GM19193 (cell line): Measurements from ENCODE around the gene ASPSCR1.

Experiments
- POLR2A ChIP-seq: IDR thresholded peaks from 4 replicates; pipeline ENCODE4 v1.6.1; 2011; ENCODE audit not compliant: insufficient read depth, insufficient read length; ENCODE audit errors: extremely low read depth

The ASPSCR1 gene

DNA sequence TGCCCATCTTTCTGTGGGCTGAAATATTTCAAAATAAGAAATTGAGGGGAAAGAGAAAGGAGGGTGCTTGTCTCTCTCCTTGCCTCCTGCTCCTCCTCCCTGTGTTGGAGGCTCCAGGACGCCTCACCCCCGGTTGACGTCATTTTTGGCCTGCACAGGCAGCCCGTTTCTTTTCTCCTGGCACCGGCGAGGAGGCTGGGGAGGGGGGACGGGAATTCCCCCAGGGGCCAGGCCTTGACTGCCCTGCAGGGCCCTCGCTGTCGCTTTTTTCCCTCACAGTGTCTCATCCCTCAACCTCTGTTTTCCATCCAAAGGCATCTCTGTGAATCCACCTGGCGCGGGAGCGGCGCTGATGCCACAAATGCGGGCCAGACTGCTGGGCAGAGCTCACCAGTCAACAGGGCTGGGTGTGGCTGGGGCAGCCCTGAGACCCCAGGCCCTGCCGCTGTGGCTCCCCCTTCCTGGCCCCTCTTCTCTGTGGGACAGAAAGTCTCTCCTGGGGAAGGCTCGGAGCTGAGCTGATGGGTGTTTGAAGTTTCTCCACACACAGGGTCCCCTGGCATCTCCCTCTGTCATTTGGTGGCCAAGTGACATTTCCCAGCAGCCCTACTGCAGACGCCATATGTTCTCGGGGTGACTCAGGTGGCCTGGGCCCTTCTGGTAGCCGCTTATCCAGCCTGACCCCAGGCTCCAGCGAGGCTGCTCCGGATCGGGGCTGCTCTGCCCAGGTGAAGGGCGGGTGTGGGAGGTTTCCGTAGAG, 29.2 kb downstream of the ASPSCR1 start:
- TF ChIP-seq POLR2A: no peak

GRCh38 chr17:82007228-82007494, 29.7 kb downstream of the ASPSCR1 start:
- no peak for TF ChIP-seq POLR2A

DNA sequence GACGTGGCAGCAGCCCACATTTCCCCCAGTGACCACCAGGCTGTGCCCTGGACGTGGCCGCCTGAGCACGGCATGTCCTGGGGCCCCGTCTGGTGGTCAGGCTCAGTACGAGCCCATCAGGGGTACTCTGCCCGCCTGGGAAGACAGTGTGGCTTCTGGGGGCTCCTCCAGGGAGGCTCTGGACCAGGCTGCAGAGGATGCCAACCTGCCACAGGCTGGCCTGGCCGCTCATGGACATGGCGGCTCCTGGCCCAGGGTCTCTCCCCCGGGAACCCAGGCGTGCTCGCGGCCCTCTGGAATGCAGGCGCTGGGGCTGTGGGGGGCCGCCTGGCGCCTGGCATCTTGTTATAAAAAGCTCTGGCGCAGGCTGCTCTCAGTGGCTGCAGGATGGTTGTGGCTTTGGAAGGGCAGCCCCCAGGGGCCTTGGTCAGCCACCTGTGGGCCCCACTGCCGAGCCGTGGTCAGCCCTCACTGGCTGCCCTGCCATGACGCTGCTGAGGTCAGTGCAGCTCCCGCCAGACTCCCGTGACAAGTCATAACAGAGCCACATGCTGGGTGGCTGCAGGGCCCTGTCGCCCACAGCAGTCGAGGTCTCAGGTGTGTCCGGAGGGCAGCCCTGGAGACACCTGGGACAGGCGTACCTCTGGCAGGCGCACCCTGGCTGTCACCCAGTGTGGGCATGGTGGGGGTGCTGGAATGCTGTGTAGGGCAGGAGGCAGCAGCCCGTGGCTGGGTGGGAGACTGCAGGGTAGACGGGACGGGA, 30.2 kb downstream of the ASPSCR1 start:
- TF ChIP-seq POLR2A: no peak

- no peak for TF ChIP-seq POLR2A
Measured at GRCh38 chr17:82008258-82008940, 31.0 kb downstream of the ASPSCR1 start.

DNA sequence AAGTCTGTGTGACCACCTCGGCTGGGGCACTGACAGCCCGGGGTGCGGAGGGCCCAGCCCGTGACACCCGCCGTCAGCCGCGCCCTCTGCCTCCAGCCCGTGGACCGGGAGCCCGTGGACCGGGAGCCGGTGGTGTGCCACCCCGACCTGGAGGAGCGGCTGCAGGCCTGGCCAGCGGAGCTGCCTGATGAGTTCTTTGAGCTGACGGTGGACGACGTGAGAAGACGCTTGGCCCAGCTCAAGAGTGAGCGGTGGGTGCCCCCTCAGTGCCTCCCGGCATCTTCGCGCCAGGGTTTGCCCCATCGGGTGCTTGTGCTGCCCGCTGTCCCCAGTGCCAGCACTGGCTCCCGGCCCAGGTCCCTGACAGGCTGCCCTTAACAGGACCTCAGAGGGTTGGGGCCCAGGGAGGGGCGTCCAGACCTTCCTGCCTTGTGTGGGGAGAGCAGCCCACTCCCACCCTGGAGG, 31.5 kb downstream of the ASPSCR1 start:
- TF ChIP-seq POLR2A: no peak

DNA sequence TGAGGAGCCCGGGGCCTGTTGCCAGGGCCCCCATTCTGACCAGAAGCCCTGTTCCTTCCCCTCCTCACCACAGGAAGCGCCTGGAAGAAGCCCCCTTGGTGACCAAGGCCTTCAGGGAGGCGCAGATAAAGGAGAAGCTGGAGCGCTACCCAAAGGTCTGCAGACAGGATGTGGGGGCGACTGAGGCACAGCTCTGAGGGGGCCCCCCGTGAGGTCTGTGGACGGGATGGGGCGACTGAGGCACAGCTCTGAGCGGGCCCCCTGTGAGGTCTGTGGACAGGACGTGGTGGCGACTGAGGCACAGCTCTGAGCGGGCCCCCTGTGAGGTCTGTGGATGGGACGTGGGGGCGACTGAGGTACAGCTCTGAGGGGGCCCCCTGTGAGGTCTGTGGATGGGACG, 32.0 kb downstream of the ASPSCR1 start:
- TF ChIP-seq POLR2A: no peak

- no peak for TF ChIP-seq POLR2A
Measured at GRCh38 chr17:82010575-82011525, 33.4 kb downstream of the ASPSCR1 start.

DNA sequence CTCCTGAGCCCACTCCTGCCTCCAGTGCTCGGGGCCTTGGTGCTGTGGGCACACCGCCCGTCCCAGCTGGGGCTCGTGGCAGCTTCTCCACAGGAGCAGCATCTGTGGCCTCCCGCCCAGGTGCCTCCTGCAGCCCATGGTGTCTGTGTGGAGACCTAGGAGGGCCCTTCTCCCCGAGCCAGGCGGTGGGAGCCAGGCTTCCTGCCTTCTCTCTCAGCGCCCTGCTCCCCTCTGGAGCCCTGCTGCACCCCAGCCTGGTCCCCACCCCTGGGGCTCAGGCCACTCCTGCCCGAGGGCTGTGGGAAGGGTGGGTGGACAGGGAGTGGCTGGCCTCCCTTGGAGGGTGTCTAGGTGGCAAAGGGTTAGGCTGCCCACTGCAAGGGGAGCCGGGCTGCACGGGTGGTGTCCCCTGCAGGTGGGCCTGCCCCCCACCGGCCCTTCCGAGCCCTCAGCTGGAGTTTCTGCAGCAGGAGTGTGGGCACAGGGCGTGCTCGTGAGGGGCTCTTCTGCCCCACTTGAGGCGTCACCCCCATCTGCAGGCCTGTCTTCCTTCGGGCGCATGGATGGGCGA, 34.3 kb downstream of the ASPSCR1 start:
- TF ChIP-seq POLR2A: no peak

- TF ChIP-seq POLR2A: no peak
Measured at GRCh38 chr17:82012261-82012639, 34.8 kb downstream of the ASPSCR1 start.

- no peak for TF ChIP-seq POLR2A
Measured at GRCh38 chr17:82012640-82013295, 35.3 kb downstream of the ASPSCR1 start.

- TF ChIP-seq POLR2A: no peak
Measured at GRCh38 chr17:82013341-82013740, 35.9 kb downstream of the ASPSCR1 start.

DNA sequence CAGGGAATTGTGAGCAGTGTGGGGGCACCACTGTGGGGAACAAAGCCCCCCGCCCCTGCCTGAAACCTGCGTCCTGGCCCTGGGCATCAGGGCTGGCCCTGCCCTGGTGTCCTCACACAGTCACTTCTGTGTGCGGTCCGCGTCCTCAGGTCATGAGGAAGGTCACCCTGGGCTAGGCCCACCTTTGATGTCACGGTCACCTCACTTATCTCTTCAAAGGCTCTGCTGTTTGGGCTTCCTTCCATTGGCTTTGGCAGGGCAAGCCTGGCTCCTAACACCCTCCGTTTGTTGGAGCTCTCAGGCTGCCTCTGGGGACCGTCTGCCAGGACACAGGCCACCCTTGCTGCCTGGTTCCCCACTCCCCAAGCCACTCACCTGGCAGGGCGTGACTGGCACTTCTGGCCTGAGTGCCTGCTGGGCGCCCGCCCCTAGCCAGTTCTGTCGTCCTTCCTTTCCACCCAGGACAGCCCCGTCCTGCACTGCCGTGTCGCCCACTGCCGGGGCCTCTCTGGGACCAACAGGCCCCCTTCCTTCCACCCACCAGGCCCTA, 36.4 kb downstream of the ASPSCR1 start:
- no peak for TF ChIP-seq POLR2A

DNA sequence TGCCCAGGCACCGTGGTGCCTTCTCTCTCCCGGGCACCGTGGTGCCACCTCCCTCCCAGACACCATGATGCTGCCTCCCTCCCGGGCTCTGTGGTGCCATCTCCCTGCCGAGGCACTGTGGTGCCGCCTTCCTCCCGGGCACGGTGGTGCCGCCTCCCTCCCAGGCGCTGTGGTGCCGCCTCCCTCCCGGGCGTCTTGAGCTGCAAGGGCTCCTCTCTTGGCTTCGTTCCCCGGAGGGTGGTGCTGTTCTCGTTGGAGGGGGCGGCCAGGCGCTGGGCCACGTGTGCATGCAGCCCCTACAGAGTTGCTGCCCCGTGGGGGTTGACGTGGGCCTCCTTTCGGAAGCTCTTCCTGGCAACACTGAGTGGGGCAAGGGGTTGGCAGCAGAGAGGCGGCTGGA, 37.0 kb downstream of the ASPSCR1 start:
- TF ChIP-seq POLR2A: no peak

DNA sequence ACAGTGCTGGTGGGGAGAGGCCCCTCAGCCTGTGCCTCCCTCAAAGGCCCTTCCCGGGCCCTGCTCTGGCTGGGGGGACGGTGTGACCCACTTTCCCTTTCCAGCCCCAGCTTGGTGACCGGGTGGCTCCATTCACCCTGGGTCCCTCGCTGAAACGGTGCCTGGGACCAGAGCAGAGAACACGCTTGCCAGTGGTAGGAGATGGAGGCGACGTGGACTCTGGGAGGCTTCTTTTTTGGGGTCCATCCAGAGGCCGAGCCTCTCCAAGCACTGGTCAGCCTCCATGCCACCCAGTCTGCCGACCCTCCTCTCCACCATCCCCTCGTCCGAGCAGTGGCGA, 37.5 kb downstream of the ASPSCR1 start:
- TF ChIP-seq POLR2A: no peak
